ENCODE data around the gene SLC25A42. TPM values are rescaled to one million over a fixed set of nuclear protein-coding genes. Genes with fewer than 3 reads are reported as not detected.

Gene SLC25A42
- total RNA-seq, 2 donors from 2014 or later, result 6.6 to 7.2 TPM

GRCh38 chr19:19137556-19138108, 73.8 kb downstream of the SLC25A42 start:
- Histone ChIP-seq H3K9ac (ENCODE audit: extremely low read depth, low read length, poor library complexity, severe bottlenecking) (peak overlapping the region; percentile 70), H3K9me3 (ENCODE audit: control insufficient read depth, low read length) (peaks cover under 1% of the 10 kb centered on the region), H3K4me1 (ENCODE audit: control insufficient read depth, insufficient read depth, low read length) (no peaks in the 10 kb centered on the region), H3K4me3 (ENCODE audit: low read length) (peak overlapping the region; percentile 88), H3K36me3 (ENCODE audit: control insufficient read depth, insufficient read depth, low read length) (peaks cover 9% of the 10 kb centered on the region), H3K27me3 (ENCODE audit: control insufficient read depth, insufficient read depth, low read length, poor library complexity, severe bottlenecking) (peaks cover 4% of the 10 kb centered on the region), H3K27ac (ENCODE audit: low read depth, low read length) (no peak overlapping the region)
- no peak for DNase-seq
- Mint-ChIP-seq H3K4me3 (peak overlapping the region; percentile 91), H3K4me1 (peaks cover 14% of the 10 kb centered on the region), H3K36me3 (ENCODE audit: low read depth) (peaks cover 10% of the 10 kb centered on the region), H3K9me3 (peaks cover 2% of the 10 kb centered on the region), H3K27me3 (ENCODE audit: insufficient read depth) (peaks cover 26% of the 10 kb centered on the region), H3K27ac (peak overlapping the region; percentile 96)
- 39 to 51% methylated on average over 13 to 25 of the region's 25 CpGs for WGBS, 2 experiments (ENCODE audit: insufficient coverage in 1 of 2, insufficient read length in 1 of 2)
- TF ChIP-seq, protein P1, sequence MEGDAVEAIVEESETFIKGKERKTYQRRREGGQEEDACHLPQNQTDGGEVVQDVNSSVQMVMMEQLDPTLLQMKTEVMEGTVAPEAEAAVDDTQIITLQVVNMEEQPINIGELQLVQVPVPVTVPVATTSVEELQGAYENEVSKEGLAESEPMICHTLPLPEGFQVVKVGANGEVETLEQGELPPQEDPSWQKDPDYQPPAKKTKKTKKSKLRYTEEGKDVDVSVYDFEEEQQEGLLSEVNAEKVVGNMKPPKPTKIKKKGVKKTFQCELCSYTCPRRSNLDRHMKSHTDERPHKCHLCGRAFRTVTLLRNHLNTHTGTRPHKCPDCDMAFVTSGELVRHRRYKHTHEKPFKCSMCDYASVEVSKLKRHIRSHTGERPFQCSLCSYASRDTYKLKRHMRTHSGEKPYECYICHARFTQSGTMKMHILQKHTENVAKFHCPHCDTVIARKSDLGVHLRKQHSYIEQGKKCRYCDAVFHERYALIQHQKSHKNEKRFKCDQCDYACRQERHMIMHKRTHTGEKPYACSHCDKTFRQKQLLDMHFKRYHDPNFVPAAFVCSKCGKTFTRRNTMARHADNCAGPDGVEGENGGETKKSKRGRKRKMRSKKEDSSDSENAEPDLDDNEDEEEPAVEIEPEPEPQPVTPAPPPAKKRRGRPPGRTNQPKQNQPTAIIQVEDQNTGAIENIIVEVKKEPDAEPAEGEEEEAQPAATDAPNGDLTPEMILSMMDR (conservative IDR thresholded peaks at IDR 0.05), result no peak

- DNase-seq, result peak; percentile 99
- Mint-ChIP-seq H3K4me1 (peaks cover 14% of the 10 kb centered on the region), H3K27ac (peak within 1 kb of the TSS; percentile 96), H3K4me3 (peak within 1 kb of the TSS; percentile 91), H3K9me3 (peaks cover 2% of the 10 kb centered on the region), H3K36me3 (ENCODE audit: low read depth) (peaks cover 4% of the 10 kb centered on the region), H3K27me3 (ENCODE audit: insufficient read depth) (peaks cover 30% of the 10 kb centered on the region)
- H3K27ac ChIP-seq (ENCODE audit: low read depth, low read length), result no peak within 1 kb of the TSS
- no peaks in the 10 kb centered on the region for H3K9me3 ChIP-seq (ENCODE audit: control insufficient read depth, low read length)
- H3K4me3 ChIP-seq (ENCODE audit: low read length), result peak within 1 kb of the TSS; percentile 88
- H3K9ac ChIP-seq (ENCODE audit: extremely low read depth, low read length, poor library complexity, severe bottlenecking), result peak within 1 kb of the TSS; percentile 70
- H3K27me3 ChIP-seq (ENCODE audit: control insufficient read depth, insufficient read depth, low read length, poor library complexity, severe bottlenecking), result peaks cover 4% of the 10 kb centered on the region
- peaks cover 5% of the 10 kb centered on the region for H3K36me3 ChIP-seq (ENCODE audit: control insufficient read depth, insufficient read depth, low read length)
- TF ChIP-seq, protein P1 (conservative IDR thresholded peaks at IDR 0.05), result no peak
- 3 to 4% methylated on average over 28 to 42 of the region's 42 CpGs for WGBS, 2 experiments (ENCODE audit: insufficient coverage in 1 of 2, insufficient read length in 1 of 2)
- no peaks in the 10 kb centered on the region for H3K4me1 ChIP-seq (ENCODE audit: control insufficient read depth, insufficient read depth, low read length)
Observed at GRCh38 chr19:19138109-19138981, 74.6 kb downstream of the SLC25A42 start, which contains the start of gene TMEM161A. TSS of gene TMEM161A (minus strand) at chr19:19138478. CDS start at chr19:19138428, 50 bp downstream.

GRCh38 chr19:19139876-19140229, 76.1 kb downstream of the SLC25A42 start:
- Mint-ChIP-seq H3K4me3 (no peak overlapping the region), H3K27ac (no peak overlapping the region), H3K4me1 (peaks cover 14% of the 10 kb centered on the region), H3K9me3 (no peaks in the 10 kb centered on the region), H3K27me3 (ENCODE audit: insufficient read depth) (peaks cover 30% of the 10 kb centered on the region), H3K36me3 (ENCODE audit: low read depth) (no peaks in the 10 kb centered on the region)
- peaks cover 4% of the 10 kb centered on the region for H3K27me3 ChIP-seq (ENCODE audit: control insufficient read depth, insufficient read depth, low read length, poor library complexity, severe bottlenecking)
- H3K4me3 ChIP-seq (ENCODE audit: low read length), result no peak overlapping the region
- H3K27ac ChIP-seq (ENCODE audit: low read depth, low read length), result no peak overlapping the region
- no peaks in the 10 kb centered on the region for H3K4me1 ChIP-seq (ENCODE audit: control insufficient read depth, insufficient read depth, low read length)
- TF ChIP-seq, protein P1 (conservative IDR thresholded peaks at IDR 0.05), result peak; percentile 7
- DNase-seq, result no peak
- no peaks in the 10 kb centered on the region for H3K36me3 ChIP-seq (ENCODE audit: control insufficient read depth, insufficient read depth, low read length)
- H3K9ac ChIP-seq (ENCODE audit: extremely low read depth, low read length, poor library complexity, severe bottlenecking), result no peak overlapping the region
- H3K9me3 ChIP-seq (ENCODE audit: control insufficient read depth, low read length), result no peaks in the 10 kb centered on the region
- 40 to 48% methylated on average over 3 to 5 of the region's 5 CpGs for WGBS, 2 experiments (ENCODE audit: insufficient coverage in 1 of 2, insufficient read length in 1 of 2)
